GM21737 (cell line): ENCODE data around the gene ANKRD39.

Source experiments
- ATAC-seq: cut with Tn5 transposase; IDR thresholded peaks from one replicate; pipeline ENCODE4 v1.9.1; 2021; ENCODE audit warnings: mild to moderate bottlenecking, moderate library complexity; ENCODE audit not compliant: unreplicated experiment

ANKRD39 gene

GRCh38 chr2:96859099-96859649 is 1.4 kb upstream of the ANKRD39 start:
- ATAC-seq = no peak

GRCh38 chr2:96856776-96857666 is 795 bp downstream of the ANKRD39 start:
- peak; percentile 29 for ATAC-seq

- ATAC-seq = no peak
These were observed 4.5 kb downstream of the ANKRD39 start for GRCh38 chr2:96853321-96853720.

- ATAC-seq = no peak
These were observed 5.1 kb downstream of the ANKRD39 start for GRCh38 chr2:96852667-96853066.

GRCh38 chr2:96848264-96848663 is 9.6 kb downstream of the ANKRD39 start:
- no peak for ATAC-seq

GRCh38 chr2:96847586-96847985 is 10.2 kb downstream of the ANKRD39 start:
- no peak for ATAC-seq

- ATAC-seq = no peak
These were observed 11.0 kb downstream of the ANKRD39 start for GRCh38 chr2:96846825-96847224.

GRCh38 chr2:96844405-96844808 is 13.4 kb downstream of the ANKRD39 start:
- no peak for ATAC-seq

GRCh38 chr2:96843538-96844268 is 14.1 kb downstream of the ANKRD39 start, which contains the start of gene ANKRD23:
Gene ANKRD23 (minus strand): TSS chr2:96844021. CDS start chr2:96843992, 29 bp downstream.
- no peak for ATAC-seq

GRCh38 chr2:96842600-96842999 is 15.2 kb downstream of the ANKRD39 start:
- ATAC-seq = no peak

GRCh38 chr2:96841701-96842495 is 15.9 kb downstream of the ANKRD39 start:
- no peak for ATAC-seq

GRCh38 chr2:96839875-96840850 is 17.7 kb downstream of the ANKRD39 start:
- ATAC-seq = no peak

- peak; percentile 65 for ATAC-seq
These were observed 18.4 kb downstream of the ANKRD39 start for GRCh38 chr2:96839293-96839874.

- no peak for ATAC-seq
These were observed 19.2 kb downstream of the ANKRD39 start for GRCh38 chr2:96838345-96839292.

- no peak for ATAC-seq
These were observed 20.2 kb downstream of the ANKRD39 start for GRCh38 chr2:96837575-96837974.

- ATAC-seq = no peak
These were observed 22.0 kb downstream of the ANKRD39 start for GRCh38 chr2:96835830-96836229.

- ATAC-seq = no peak
These were observed 24.9 kb downstream of the ANKRD39 start for GRCh38 chr2:96832754-96833507.

- ATAC-seq = no peak
These were observed 25.4 kb downstream of the ANKRD39 start for GRCh38 chr2:96832408-96832753.
